GM18520 (cell line): Measurements from ENCODE around the gene TBX6.
A peak's percentile ranks its signal among the peaks of the same experiment; 100 is the strongest.

Source experiments
- ATAC-seq: cut with Tn5 transposase; IDR thresholded peaks from one replicate; pipeline ENCODE4 v1.9.1; 2021; ENCODE audit not compliant: unreplicated experiment

Gene TBX6

DNA sequence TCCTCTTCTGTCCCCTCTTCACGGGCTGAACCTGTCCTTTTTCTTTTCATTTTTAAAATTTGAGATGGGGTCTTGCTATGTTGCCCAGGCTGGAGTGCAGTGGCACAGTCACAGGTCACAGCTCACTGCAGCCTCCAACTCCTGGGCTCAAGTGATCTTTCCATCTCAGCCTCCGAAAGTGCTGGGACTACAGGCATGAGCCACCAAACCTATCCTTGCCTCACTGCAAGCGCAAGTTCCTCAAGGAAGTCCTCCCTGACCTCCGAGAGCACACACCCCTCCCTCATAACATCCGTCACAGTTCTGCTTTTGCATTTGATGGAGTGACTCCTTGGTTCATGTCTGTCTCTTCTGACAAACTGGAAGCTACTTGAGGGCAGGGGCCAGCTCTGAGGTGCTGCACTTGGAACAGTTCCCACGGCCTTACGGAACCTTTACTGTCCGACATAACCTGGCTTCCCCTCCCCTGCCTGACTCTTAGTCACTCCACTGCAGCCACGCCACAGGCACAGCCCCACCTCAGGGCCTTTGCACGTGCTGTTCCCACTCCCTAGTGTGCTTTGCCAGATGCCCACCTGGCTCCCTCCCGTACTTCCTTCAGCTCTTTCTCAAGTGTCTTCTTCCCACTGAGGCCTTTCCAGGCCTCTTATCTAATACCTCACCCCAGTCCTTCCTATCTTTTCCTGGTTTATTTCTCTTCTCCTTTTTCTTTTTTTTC, 4.4 kb downstream of the TBX6 start:
- ATAC-seq = no peak

DNA sequence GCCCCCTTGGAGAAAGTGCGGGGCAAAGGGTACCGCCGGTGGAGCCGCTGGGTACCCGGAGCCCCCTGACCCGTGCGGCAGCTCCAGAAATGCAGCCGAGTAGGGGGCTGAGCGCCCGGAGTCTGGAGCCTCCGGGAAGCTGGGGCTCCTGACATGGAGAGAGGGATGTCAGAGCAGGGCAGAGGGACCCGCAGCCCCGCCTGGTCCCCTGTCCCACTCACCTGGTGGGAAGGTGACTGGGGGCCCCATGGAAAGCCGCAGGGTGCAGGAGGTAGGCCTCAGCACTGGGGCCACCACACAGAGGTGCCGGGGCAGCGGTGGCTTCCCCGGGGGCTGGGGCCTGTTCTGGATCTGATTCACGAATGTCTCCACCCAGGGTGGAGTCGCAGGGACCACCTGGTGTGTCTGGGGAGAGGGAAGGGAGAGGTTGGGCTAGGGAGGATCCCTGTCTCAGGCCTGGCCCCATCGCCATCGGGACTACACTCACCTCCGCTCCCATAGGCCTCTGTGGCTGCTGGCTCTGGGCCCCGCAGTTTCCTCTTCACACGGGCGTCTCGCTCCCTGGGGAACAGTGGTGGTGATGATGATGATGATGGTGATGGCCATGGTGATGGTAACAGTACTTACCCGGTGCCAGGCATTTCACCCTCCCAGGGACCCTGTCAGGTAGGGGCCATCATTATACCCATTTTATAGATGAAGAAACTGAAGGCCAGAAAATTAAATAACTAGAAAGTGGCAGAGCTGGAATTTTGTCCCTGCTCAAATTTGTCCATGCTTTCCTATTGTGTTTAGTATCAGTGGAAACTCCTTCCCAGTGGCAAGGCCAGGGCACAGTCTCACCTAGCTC, 5.2 kb downstream of the TBX6 start:
- no peak for ATAC-seq

DNA sequence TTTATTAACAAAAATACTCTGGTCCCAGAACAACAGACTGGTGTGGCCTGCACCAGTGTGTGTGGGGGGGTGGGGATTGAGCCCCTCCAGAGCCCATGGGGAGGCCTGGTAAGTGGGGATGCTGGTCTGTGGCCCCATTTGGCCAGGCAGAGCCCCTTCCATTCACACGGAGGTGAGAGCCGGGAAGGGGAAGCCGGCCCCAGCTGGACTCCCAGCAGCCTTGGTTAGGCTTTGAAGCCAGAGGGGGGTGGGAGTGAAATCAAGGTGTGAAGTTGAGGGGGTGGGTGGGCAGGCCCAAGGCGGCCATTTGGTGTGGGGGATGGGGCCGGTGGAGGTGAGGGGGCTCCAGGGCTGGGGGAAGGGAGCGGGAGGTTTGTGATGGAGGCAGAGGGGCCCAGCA, 5.9 kb downstream of the TBX6 start:
- no peak for ATAC-seq

DNA sequence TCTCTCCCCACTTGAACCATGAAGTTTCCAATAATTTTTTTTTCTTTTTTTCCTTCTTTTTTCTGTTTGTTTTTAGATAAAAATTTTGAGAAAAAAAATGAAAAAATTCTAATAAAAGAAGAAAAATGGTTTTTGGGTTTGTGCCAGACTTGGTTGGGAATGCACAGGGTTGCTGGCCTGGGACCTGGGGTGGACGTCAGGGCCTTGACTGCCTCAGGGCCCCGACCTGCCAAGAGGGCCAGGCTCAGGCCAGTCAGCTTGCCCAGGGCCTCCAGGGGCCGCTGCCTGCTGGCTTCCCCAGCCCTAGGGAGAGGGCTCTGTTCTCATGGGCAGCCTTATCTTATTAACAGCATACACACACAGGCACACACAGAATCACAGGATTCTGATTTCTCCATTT, 6.5 kb downstream of the TBX6 start:
- ATAC-seq = no peak

DNA sequence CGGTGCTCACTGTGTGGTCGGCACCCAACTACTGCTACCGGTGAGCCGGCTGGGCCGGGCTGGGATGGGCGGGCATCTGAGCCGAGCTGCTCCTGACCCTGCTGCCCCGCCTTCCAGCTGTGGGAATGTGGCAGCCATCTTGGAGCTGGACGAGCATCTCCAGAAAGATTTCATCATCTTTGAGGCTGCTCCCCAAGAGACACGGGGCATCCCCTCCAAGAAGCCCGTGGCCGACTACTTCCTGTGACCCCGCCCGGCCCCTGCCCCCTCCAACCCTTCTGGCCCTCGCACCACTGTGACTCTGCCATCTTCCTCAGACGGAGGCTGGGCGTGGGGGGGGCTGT, 6.9 kb downstream of the TBX6 start:
- ATAC-seq = no peak

DNA sequence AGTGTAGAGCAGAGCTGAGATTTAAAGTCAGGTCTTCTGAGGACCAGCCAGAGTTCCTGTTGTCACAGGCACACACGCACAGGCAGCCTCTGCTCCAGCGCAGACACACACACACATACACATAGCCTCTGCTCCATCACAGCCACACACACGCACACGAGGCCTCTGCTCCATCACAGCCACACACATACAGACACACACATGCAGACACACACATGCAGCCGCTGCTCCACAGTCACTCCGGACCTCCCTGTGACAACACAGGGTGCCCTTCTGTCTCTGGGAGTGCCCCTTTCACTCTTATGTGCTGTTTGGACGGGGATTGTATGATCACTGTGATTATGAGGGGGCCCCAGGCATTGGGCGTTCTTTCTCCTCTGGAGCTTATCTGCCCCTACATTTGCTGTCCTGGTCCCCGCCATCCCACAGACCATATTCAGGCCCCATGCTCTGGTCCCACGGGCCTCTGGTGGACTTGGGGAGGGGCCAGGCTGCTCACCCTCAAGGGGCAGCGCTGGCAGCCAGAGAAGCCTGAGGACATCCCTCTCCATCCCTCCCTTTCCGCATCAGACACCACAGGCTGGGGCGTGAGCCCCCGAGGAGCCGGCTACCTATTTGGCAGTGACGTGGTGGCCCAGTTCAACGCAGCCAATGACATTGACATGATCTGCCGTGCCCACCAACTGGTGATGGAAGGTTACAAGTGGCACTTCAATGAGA, 7.5 kb downstream of the TBX6 start:
- no peak for ATAC-seq

DNA sequence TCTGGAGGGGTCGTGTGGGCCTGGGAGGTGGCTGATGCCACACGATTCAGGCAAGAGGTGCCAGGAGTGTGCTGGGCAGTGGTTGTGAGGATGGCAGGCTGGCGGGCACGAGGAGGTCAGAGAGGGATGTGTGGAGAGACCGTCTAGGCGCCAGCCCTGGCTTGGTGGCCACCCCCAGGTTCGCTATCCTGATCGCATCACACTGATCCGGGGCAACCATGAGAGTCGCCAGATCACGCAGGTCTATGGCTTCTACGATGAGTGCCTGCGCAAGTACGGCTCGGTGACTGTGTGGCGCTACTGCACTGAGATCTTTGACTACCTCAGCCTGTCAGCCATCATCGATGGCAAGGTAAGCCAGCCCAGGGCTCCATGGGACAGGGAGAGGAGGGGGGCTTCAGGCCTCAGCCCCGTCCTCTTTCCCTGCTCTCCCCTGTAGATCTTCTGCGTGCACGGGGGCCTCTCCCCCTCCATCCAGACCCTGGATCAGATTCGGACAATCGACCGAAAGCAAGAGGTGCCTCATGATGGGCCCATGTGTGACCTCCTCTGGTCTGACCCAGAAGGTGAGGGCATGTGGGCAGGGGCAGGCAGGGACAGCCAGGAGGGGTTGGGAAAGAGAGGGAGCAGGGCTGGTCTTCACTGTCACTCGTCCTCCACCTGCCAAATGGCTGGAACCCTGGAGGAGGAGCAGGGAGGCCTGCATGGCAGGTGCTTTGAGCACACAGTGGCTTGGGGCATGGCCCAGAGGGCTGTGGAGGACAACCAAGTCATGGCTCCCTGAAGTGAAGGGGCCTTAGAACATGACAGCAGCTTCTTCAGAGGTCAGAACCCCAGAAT, 8.3 kb downstream of the TBX6 start:
- ATAC-seq = no peak

DNA sequence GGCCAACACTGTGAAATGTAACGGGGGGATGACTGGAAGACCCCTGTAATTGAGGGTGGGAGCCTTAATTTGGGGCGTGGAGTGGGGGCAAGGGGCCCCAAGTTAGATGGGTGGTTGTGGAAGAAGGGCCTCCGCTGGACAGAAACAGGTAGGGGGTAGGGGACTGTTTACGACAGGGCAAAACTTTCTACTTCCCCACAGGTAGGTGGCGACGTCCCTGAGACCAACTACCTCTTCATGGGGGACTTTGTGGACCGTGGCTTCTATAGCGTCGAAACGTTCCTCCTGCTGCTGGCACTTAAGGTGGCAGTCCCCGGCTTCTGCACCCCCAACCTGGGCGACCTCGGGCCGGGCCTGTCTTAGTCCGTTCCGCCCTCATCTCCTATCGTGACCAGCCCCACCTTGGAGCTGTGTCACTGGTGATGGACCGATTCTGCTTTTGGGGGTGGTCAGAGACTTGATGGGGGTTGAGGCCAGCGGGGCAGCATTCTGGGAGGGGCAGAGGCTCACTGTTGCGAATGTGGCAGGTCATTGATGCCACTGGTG, 9.1 kb downstream of the TBX6 start:
- ATAC-seq = no peak

DNA sequence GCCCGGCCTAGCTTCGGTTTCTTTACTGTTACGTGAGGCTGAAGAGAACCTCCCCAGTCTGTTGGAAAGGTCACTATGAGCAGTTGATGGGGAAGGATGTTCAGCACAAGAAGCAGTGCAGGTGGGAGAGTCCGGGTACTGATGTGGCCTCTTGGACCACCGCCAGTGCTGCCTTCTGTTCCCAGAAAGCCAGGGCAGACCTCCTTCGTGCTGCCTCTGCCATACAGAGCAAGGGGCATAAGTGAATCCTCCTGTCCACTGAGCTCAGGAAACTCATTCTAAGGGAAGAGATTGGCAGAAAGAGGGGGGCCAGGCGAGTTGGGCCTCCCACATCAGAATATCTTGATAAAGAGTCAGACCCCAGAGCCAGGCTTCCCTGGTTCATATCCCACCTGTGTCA, 12.2 kb downstream of the TBX6 start:
- ATAC-seq = no peak

DNA sequence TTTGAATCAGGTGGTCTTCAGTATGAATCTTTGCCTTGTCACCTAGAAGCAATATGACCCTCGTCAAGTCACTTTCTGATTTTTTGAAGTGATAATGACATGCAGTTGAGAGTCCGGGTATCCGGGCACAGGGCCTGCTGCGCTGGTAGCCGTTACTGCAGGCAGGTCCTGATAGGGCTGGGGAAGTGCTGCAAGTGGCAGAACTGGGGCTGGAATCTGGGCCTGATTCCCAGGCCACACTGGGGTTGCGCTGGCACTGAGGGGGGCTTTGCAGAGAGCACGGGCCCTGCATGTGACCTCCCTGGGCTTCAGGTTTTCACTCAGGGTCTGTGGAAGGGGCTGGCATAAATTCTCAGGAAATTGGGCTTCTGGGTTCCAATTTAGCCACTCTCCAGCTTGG, 13.0 kb downstream of the TBX6 start:
- no peak for ATAC-seq

DNA sequence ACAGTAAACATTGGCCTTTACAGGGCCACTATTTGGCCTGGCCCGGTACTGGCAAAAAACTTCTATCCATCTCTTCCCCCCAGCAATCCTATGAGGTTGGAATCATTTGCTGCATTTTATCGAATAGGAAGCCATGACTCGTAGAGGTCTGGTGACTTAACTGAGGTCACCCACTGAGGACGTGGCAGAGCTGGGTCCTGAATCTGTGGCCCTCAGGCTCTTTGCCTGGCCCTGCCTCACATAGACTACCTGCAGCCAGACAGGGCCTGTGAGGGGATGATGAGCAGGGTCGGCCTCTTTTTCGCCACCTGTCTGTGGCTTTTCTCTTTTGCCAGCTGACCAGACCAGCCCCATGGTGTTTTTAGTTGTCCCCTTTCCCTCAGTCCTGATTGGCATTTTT, 14.1 kb downstream of the TBX6 start:
- ATAC-seq = no peak

DNA sequence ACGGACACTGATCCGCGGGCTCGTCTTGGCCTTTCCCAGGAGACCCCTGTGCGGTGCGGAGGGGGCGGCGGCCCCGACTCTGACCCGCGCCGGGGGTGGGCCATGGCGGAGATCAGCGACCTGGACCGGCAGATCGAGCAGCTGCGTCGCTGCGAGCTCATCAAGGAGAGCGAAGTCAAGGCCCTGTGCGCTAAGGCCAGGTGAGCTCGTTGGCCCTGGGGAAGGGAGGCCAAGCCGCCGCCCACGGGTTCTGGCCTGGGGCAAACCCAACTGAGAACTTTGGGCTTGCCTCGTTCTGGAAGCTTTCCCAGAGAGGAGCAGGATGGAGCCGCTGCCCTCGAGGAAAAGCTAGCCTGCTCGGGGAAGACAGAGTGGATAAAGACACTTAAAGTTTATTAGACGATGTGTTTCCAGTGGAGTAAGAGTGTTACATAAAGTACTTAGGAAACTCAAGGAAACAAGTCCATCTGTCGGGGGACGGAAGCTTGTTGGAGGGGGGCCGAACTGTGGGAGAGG, 15.4 kb downstream of the TBX6 start:
- no peak for ATAC-seq

DNA sequence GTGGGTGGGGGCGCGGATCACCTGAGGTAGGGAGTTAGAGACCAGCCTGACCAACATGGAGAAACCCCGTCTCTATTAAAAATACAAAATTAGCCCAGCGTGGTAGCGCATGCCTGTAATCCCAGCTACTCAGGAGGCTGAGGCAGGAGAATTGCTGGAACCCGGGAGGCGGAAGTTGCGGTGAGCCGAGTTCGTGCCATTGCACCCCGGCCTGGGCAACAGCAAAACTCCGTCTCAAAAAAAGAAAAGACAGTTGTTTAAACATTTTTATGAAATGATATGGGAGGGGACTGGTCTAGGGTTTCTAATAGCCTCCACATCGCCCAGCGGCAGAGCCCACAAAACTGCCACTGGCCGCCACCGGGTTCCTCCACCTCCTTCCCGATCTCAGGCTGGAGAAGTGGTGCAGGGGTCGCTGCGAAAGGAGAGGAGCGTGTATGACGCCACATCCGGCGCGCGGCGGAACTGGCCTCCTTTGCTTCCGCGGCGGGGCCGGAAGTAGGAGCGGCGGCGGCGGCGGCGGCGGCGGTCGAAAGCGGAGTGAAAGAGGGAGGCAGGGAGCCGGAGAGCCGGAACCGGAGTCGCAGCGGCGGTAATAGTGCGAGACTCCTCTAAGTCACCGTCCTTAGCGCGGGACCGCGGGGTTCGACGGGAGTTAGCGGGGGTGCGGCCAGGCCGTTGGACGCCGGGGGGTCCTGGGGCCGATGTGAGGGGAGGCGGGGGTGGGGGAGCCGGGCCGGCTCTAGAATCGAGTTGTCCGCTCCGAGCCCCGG, 16.0 kb downstream of the TBX6 start, which contains the start of gene PPP4C:
Gene PPP4C (plus strand): TSS at position 492 of the 773 bp plus-strand sequence. CDS start 384 bp downstream, outside the sequence.
- peak; percentile 73 for ATAC-seq

DNA sequence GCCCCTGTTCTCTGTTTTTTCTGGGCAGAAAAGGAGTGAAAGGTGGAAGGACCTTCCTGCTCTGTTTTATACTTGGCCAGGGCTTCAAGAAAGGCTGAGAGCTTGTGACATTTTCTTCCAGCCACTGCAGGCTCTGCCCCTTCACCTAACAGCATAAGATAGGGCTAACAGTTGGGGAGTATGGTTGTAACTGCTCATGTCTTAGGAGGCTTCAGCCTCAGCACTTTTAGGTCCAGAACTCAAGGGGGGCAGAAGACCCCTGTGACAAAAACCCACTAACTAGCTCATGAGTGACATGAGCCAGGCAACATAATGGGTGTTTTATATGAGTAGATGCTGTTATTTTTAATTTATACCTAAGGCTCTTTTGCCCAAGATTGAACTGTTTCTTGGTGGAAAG, 21.2 kb downstream of the TBX6 start:
- no peak for ATAC-seq

DNA sequence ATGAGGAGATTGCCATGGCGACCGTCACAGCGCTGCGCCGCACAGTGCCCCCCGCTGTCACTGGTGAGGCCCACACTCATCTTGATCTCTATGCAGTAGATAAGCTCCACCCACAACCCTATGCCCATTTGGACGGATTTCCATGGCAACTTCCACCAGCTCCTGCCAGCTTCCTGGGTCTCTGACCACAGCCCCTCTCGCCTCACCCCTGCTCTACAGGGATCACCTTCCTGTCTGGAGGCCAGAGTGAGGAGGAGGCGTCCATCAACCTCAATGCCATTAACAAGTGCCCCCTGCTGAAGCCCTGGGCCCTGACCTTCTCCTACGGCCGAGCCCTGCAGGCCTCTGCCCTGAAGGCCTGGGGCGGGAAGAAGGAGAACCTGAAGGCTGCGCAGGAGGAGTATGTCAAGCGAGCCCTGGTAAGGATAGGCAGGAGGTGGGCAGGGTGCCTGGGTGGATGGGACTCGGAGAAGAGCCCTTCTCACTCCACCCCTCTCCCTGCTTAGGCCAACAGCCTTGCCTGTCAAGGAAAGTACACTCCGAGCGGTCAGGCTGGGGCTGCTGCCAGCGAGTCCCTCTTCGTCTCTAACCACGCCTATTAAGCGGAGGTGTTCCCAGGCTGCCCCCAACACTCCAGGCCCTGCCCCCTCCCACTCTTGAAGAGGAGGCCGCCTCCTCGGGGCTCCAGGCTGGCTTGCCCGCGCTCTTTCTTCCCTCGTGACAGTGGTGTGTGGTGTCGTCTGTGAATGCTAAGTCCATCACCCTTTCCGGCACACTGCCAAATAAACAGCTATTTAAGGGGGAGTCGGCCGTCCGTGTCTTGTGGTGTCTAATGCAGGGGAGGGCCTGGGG, 21.9 kb downstream of the TBX6 start:
- ATAC-seq = no peak

DNA sequence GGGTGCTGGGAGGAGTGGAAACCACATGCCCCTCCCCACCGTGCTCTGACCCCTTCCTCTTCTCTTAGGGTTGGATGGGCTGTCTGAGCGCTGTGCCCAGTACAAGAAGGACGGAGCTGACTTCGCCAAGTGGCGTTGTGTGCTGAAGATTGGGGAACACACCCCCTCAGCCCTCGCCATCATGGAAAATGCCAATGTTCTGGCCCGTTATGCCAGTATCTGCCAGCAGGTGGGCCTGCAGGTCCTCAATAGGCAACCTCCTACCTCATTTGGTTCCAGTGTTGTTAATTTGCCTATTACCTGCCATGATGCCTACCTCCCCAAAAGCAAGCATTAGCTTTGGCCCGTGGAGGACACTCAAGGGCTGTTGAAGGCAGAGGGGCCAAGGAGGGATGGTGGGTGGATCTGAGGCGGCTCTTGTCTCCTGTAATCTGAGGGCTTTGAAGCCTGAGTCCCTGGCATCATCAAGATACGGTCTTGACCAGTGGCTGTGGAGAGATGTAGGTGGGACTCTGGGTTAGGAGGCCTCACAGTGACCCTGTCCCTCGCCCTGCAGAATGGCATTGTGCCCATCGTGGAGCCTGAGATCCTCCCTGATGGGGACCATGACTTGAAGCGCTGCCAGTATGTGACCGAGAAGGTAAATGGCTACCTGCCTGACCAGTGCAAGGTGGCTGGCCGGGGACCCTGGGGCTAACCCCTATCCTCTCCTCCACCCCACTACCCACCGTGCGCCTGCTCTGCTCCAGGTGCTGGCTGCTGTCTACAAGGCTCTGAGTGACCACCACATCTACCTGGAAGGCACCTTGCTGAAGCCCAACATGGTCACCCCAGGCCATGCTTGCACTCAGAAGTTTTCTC, 22.7 kb downstream of the TBX6 start:
- ATAC-seq = no peak

DNA sequence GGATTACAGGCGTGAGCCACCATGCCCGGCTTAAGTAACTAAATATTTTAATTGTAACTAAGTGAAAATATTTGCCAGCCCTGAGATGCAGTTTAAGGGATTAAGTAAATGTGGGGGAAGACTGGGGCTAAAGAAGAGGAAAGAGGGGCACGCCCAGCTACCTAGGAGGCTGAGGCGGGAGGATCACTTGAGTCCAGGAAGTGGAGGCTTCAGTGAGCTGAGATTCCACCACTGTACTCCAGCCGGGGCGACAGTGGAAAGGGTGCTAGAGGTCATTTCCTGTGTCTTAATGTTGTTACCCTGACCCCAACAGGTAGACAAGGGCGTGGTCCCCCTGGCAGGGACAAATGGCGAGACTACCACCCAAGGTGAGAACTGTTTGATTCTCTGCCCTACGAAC, 23.4 kb downstream of the TBX6 start:
- no peak for ATAC-seq

DNA sequence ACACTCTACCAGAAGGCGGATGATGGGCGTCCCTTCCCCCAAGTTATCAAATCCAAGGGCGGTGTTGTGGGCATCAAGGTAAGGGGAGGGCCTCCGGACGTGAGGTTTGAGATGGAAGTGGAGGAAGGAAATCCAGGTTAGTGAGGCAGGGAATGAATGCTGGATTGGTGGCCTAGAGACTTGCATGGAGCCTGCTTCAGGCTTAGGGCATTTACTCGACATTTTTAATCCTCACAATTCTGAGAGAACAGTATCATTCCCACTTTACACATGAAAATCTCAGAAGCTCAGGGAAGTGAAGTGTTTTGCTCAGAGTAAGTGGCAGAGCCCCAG, 24.2 kb downstream of the TBX6 start:
- no peak for ATAC-seq
